ENCODE results near the gene PCDHA1.

DNA sequence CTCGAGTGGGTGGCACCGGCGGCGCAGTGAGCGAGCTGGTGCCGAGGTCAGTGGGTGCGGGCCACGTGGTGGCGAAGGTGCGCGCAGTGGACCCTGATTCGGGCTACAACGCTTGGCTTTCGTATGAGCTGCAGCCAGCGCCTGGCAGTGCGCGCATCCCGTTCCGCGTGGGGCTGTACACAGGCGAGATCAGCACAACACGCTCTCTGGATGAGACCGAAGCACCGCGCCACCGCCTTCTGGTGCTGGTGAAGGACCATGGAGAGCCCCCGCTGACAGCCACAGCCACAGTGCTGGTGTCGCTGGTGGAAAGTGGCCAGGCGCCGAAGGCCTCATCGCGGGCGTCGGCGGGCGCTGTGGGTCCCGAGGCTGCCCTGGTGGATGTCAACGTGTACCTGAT is 37.5 kb downstream of the PCDHA1 start:
- TF ChIP-seq, protein P1, sequence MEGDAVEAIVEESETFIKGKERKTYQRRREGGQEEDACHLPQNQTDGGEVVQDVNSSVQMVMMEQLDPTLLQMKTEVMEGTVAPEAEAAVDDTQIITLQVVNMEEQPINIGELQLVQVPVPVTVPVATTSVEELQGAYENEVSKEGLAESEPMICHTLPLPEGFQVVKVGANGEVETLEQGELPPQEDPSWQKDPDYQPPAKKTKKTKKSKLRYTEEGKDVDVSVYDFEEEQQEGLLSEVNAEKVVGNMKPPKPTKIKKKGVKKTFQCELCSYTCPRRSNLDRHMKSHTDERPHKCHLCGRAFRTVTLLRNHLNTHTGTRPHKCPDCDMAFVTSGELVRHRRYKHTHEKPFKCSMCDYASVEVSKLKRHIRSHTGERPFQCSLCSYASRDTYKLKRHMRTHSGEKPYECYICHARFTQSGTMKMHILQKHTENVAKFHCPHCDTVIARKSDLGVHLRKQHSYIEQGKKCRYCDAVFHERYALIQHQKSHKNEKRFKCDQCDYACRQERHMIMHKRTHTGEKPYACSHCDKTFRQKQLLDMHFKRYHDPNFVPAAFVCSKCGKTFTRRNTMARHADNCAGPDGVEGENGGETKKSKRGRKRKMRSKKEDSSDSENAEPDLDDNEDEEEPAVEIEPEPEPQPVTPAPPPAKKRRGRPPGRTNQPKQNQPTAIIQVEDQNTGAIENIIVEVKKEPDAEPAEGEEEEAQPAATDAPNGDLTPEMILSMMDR (IDR thresholded peaks at IDR 0.05), result no peak
- TF ChIP-seq ZFX (IDR thresholded peaks at IDR 0.05; ENCODE audit: borderline replicate concordance), result no peak

All from 22Rv1 (cell line).